TTC549 (cell line): ENCODE data around the gene CNTN1.

Experiments
- FAIRE-seq: peaks from 2 replicates; lab custom pipeline; 2012; peaks lifted over from hg19 to GRCh38; lab: Jason Lieb, UNC

The CNTN1 gene

GRCh38 chr12:40971911-40972310 lies 279.7 kb downstream of the CNTN1 start:
- no peak for FAIRE-seq

- FAIRE-seq, result no peak
Measured at GRCh38 chr12:40976546-40976945, 284.3 kb downstream of the CNTN1 start.

GRCh38 chr12:40980427-40980961 lies 288.3 kb downstream of the CNTN1 start:
- FAIRE-seq, result no peak

GRCh38 chr12:40986001-40986400 lies 293.8 kb downstream of the CNTN1 start:
- no peak for FAIRE-seq

- no peak for FAIRE-seq
Measured at GRCh38 chr12:40988355-40988754, 296.1 kb downstream of the CNTN1 start.

- FAIRE-seq, result no peak
Measured at GRCh38 chr12:40988824-40989223, 296.6 kb downstream of the CNTN1 start.

- FAIRE-seq, result no peak
Measured at GRCh38 chr12:40989785-40990184, 297.5 kb downstream of the CNTN1 start.

GRCh38 chr12:40992158-40992557 lies 299.9 kb downstream of the CNTN1 start:
- FAIRE-seq, result no peak

GRCh38 chr12:40992674-40993073 lies 300.4 kb downstream of the CNTN1 start:
- FAIRE-seq, result no peak

- no peak for FAIRE-seq
Measured at GRCh38 chr12:40993158-40993557, 300.9 kb downstream of the CNTN1 start.

GRCh38 chr12:40996091-40996490 lies 303.9 kb downstream of the CNTN1 start:
- FAIRE-seq, result no peak

- no peak for FAIRE-seq
Measured at GRCh38 chr12:40999210-40999609, 307.0 kb downstream of the CNTN1 start.

- no peak for FAIRE-seq
Measured at GRCh38 chr12:41008472-41008871, 316.2 kb downstream of the CNTN1 start.

- FAIRE-seq, result no peak
Measured at GRCh38 chr12:41011939-41012338, 319.7 kb downstream of the CNTN1 start.

GRCh38 chr12:41013881-41014642 lies 321.8 kb downstream of the CNTN1 start:
- no peak for FAIRE-seq

GRCh38 chr12:41014643-41015020 lies 322.4 kb downstream of the CNTN1 start:
- FAIRE-seq, result no peak

- no peak for FAIRE-seq
Measured at GRCh38 chr12:41018010-41018409, 325.8 kb downstream of the CNTN1 start.

GRCh38 chr12:41019461-41019860 lies 327.2 kb downstream of the CNTN1 start:
- FAIRE-seq, result no peak

GRCh38 chr12:41023836-41024235 lies 331.6 kb downstream of the CNTN1 start:
- no peak for FAIRE-seq

- no peak for FAIRE-seq
Measured at GRCh38 chr12:41026151-41026550, 333.9 kb downstream of the CNTN1 start.

GRCh38 chr12:41032386-41032785 lies 340.1 kb downstream of the CNTN1 start:
- no peak for FAIRE-seq

GRCh38 chr12:41034686-41035085 lies 342.4 kb downstream of the CNTN1 start:
- no peak for FAIRE-seq

- no peak for FAIRE-seq
Measured at GRCh38 chr12:41039461-41039860, 347.2 kb downstream of the CNTN1 start.

- FAIRE-seq, result no peak
Measured at GRCh38 chr12:41045509-41045908, 353.3 kb downstream of the CNTN1 start.
